GM12872 (cell line): ENCODE data around the gene PRDM10.

Experiments used
- CTCF ChIP-seq: IDR thresholded peaks from 3 replicates; pipeline ENCODE4 v1.5.1; 2011; ENCODE audit warnings: low read depth, mild to moderate bottlenecking, low read length, moderate library complexity; ENCODE audit not compliant: insufficient read depth

Gene PRDM10

DNA sequence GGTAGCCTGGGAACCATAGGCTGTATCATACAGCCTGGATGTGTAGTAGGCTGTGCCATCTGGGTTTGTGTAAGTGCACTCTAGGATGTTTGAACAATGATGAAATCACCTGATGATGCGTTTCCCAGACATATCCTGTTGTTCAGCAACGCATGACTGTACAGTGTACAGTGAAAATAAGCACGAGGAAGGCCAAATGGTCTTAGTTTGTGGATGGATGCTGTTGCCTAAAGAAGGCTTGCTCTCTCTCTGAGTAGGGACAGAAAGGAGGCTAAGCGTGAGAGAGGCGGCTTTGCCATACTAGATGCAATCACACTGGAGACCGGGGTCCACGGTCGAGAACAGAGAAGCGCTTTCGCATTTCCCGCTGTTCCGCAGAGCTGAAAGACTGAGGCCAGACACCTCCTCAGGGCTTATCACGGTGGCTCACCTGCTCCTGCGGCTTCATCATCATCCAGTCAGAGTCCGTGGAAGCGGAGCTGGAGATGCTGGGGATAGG, 39.5 kb upstream of the PRDM10 start:
- TF ChIP-seq CTCF: no peak

DNA sequence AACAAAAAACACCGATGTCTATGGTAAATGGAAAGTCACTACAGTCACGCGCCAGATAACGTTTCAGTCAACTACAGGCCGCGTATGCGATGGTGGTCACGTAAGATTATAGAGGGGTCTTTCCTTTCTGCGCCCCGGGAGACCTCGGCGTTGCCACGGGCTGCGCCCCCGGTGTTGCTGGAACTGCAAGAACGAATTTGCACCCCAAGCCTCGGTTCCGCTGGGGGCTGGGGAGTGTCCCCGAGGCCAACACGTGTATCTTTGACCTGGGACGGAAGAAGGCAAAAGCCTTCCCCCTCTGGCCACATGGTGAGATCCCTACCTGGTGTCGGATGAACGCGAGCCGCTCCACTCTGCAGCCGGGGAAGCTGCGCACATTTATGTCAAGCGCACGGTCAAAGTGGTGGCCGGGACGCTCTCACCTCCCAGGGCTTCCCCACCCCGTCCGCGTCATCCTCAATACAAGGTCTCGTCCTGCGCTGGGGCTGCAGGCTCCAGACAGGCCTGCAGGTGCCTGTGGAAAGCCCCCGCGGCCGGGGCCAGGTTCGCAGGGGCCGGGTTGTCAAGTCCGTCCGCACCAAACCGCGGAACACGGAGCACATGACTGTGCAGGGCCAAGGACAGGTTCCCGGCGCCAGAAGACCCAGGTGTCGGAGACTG, 37.8 kb upstream of the PRDM10 start:
- no peak for TF ChIP-seq CTCF

DNA sequence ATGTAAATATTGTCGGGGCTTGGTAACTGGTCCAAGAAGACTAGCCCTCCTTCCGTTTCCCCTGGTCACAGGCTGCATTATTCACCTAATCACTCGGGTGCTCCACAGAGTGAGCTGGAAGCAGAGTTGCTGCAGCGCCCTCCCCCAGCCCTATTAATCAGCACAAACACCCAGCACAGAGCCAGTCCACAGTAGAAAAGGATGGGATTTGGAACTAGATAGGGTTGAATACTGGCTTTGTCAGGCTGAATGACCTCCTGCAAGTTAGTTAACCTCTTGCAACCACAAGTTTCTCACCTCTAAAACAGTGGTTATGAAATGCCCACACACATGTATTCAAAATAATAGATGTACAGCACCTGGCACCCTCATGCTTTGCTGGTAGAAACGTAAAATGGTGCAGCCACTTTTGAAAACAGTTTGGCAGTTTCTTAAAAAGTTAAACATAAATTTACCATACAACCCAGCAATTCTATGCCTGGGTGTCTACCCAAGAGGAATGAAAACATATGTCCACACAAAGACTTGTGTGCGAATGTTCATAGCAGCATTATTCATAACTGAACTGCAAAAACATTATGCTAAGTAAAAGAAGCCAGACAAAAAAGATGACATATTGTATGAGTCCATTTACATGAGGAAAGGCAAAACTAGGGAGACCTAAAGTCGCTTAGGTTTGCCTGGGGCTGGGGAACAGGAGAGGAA, 35.4 kb upstream of the PRDM10 start:
- TF ChIP-seq CTCF: no peak

DNA sequence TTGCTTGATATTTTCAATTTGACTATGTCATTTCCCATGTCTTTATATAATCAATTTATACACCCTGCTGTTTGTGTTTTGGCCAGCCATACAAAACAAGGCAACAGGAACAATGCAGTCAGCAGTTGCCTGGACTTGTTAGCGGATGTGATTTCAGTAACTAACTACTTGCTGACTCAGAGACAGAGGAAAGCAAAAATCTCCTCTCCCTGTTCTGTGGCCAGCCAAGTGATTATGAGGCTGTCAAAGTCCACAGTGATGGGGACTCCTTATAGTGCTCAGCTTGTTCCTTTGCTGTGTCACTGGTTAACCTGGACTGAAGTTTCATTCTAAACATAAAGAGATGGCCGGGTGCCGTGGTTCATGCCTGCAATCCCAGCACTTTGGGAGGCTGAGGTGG, 34.4 kb upstream of the PRDM10 start:
- TF ChIP-seq CTCF: no peak

- no peak for TF ChIP-seq CTCF
Observed at GRCh38 chr11:130034236-130034635, 31.6 kb upstream of the PRDM10 start.

DNA sequence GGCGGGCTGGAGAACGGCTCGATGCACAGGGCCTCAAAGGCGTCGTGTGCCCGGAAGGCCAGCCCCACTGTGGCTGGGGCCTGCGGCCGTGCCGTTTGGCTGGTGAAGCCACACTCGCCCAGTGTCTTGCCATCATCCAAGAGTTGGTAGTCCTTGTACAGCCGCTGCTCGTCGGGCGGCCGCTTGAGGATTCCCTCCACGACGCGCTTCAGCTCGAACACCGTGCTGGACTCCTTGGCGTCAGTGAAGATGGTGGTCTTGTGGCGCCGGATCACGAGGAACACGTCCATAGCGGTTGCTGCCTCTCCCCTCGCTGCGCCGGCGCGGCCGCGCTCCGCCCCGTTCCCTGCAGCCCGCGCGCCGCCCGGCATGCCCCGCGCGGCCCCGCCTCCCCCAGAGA, 30.3 kb upstream of the PRDM10 start:
- TF ChIP-seq CTCF: no peak

DNA sequence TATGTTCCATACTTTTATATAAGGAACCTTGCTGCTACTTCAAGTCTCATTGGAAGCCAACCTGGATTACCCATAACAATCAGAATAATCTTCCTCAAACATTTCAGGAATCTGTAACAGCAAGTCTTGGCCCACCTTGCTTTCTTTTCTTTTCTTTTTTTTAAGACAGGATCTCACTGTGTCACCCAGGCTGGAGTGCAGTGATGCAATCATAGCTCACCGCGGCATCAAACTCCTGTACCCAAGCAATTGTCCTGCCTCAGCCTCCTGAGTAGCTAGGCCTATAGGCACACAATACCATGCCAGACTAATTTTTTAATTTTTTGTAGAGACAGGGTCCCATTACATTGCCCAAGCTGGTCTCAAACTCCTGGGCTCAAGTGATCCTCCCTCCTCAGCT, 29.3 kb upstream of the PRDM10 start:
- no peak for TF ChIP-seq CTCF
